Activated CD4-positive, alpha-beta T cell treated with anti-CD3 and anti-CD28 coated beads, Interleukin-2, amount 50 U/mL, for 16 hours (primary cell): ENCODE results near the gene MSL2.
"Not testable (repeated sequence)": the region's sequence is repeated elsewhere in the genome, so short reads cannot be mapped to it uniquely, and the experiment has no call there.

Experiments used
- DNase-seq: peaks from one replicate; pipeline ENCODE4 v3.0.0-alpha.2; 2020

MSL2 gene

GRCh38 chr3:136192831-136193230, 3.3 kb downstream of the MSL2 start:
- no peak for DNase-seq

- DNase-seq = not testable (repeated sequence)
These were observed 3.9 kb downstream of the MSL2 start for GRCh38 chr3:136192195-136192594.

GRCh38 chr3:136189859-136190617, 6.1 kb downstream of the MSL2 start:
- no peak for DNase-seq

- no peak for DNase-seq
These were observed 7.1 kb downstream of the MSL2 start for GRCh38 chr3:136189043-136189442.

DNA sequence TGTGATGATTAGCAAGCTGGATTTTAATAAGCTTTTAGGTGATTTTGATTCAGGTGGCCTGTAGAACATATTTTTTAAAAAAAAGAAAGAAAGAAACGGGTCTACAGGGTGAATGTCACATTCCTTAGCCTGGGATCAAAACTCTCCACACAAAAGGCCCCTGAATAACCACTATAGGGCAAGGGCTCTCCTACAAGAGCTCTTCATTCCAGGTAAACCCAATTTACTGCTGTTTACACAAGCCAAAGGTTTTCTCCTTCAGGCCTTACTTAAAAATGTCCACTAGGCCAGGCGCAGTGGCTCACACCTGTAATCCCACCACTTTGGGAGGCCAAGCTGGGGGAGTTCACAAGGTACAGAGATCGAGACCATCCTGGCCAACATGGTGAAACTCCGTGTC, 8.3 kb downstream of the MSL2 start:
- DNase-seq = no peak

DNA sequence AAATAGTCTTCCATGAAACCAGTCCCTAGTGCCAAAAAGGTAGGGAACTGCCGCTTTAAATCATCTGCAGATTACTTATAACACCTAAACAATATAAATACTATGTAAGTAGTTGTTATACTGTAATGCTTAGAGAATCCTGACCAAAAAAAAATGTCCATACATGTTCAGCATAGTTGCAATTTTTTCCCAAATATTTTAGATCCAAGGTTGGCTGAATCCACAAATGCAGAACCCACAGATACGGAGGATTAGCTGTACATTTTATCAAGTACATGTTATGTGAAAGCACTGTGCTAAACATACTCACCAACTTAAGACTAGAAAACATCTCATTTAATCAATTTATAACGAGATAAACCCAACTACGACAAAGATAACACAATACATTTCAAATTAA, 9.3 kb downstream of the MSL2 start:
- DNase-seq = no peak

DNA sequence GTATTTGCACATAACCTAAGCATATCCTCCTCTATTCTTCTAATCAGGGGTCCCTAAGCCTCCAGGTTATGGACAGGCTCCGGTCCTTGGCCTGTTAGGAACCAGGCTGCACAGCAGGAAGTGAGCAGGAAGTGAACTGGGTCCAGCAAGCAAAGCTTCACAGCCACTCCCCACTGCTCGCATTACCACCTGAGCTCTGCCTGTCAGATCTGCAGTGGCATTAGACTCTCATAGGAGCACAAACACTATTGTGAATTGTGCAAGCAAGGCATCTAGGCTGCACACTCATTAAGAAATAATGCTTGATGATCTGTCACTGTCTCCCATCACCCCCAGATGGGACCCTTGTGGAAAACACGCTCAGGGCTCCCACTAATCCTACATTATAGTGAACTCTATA, 9.8 kb downstream of the MSL2 start:
- peak; percentile 33 for DNase-seq

DNA sequence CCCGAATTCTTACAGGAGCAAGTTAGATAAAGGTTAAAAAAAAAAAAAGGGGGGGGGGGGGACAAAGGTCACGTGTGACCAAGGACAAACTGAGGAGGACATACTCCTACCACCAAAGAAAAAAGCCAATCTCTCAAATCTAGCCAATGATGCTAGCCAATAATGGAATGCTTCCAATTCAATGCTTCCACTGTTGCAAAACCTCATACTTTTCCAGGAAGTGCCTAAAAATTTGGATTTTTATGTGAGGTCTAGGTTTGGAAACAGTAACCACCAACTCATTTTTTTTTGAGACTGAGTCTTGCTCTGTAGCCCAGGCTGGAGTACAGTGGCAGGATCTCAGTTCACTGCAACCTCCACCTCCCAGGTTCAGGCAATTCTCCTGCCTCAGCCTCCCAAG, 11.4 kb downstream of the MSL2 start:
- no peak for DNase-seq

GRCh38 chr3:136181741-136182140, 14.4 kb downstream of the MSL2 start:
- DNase-seq = no peak

DNA sequence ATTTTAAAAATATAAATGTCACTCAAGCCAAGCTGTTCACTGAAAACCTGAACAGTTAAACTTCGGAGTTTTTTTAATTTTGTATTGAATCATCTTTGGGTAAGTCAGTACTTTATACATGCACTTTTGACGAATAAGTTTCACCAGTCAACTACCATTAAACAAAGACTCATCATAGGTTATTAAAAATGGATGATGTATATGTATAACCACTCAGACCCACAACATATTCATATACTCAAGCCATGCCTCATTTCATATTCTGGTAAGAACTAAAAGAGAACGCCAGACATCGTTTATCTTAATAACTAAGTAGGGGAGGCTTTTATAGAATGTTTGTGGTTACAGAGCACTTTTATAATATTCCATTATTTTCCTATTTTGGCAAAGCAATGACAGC, 18.3 kb downstream of the MSL2 start:
- no peak for DNase-seq

GRCh38 chr3:136173939-136174490, 22.1 kb downstream of the MSL2 start:
- no peak for DNase-seq

- peak; percentile 53 for DNase-seq
These were observed 25.0 kb downstream of the MSL2 start for GRCh38 chr3:136171097-136171542.

DNA sequence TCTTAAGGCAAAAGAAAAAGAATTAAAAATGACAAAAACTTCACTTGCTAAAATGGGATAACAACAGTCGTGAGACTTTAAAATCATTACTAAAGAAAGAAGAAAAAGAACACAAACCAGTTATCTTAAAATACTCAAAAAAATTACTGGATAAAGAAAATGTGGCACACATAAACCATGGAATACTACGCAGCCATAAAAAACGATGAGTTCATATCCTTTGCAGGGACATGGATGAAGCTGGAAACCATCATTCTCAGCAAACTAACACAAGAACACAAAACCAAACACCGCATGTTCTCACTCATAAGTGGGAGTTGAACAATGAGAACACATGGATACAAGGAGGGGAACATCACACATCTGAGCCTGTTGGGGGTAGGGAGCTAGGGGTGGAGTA, 27.9 kb downstream of the MSL2 start:
- not testable (repeated sequence) for DNase-seq

GRCh38 chr3:136166507-136166906, 29.6 kb downstream of the MSL2 start:
- DNase-seq = no peak

GRCh38 chr3:136163607-136164006, 32.5 kb downstream of the MSL2 start:
- DNase-seq = not testable (repeated sequence)

DNA sequence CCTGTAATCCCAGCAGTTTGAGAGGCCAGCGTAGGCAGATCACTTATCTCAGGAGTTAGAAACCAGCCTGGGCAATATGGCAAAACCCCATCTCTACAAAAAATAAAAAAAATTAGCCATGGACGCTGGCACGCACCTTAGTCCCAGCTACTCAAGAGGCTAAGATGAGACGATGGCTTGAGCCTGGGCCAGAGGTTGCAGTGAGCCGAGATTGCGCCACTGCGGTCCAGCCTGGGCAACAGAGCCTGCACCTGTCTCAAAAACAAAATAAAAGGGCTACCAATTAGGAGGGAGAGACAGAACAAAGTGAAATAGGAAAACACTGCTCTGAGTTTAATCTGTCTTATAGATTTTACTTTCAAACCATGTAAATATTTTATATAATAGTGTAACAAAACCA, 33.8 kb downstream of the MSL2 start:
- no peak for DNase-seq

DNA sequence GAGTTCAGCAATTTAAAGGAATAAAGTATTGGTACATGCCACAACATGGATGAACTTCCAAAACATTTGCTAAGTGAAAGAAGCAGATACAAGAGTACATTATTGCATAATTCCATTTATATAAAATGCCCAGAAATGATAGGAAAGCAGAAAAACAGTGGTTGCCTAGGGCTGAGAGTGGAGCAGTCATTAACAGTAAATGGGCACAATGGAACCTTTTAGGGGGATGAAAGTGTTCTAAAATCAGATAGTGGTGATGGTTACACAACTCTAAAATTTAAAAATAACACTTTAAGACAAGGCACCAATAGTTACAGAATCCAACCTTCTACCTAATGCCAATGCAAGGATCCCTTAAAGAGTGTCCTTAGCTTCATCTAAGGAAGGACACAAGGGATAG, 34.6 kb downstream of the MSL2 start:
- no peak for DNase-seq

- no peak for DNase-seq
These were observed 43.2 kb downstream of the MSL2 start for GRCh38 chr3:136152963-136153362.

DNA sequence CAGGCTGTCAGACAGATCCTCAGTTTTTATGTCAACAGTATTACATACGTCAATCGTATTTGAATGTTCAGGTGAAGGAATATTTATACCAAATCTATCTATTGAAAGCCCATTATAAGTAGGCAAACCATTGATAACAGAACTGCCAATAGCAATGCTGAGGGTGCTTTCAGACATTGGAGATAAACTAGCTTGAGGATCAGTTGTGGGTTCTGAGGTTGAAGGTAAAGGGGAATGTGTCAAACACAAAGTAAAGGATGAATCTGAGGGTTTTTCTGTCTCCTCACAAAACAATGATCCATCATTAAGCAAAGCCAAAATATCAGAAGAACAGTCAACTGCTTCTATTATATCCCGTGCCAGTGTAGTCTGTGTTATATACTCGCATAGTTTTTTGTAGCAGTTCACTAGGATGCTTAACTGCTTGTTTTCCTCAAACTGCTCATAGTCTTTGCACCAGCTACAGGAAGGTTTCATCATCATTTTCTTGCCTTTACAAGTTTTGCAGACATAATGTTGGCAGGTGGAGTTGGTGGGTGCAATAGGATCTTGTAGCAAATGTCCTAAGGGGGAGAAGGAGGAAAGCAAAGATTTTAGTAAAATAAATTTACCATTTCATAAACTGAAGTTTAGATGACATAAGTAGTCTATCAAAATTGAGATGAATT, 43.8 kb downstream of the MSL2 start:
- DNase-seq = peak; percentile 16

GRCh38 chr3:136151219-136151618, 44.9 kb downstream of the MSL2 start:
- no peak for DNase-seq

DNA sequence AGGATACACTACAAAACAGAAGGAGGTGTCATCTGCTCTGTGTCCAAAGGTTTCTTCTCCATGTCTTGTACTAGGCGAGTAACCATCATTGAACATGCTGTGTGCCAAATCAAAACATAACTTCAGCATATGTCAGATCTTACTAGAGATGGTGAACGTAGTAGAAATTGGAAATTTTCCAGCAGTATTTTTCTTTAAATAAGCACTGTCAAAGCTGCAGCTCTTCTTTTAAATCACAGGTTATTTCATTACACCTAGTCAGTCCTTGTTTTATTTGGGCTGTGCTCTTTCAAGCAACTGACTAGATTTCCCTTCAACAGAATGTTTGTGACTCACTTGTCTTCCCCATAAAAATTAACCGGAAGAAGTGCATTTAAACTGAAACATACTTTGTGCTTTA, 46.5 kb downstream of the MSL2 start:
- DNase-seq = peak; percentile 45

DNA sequence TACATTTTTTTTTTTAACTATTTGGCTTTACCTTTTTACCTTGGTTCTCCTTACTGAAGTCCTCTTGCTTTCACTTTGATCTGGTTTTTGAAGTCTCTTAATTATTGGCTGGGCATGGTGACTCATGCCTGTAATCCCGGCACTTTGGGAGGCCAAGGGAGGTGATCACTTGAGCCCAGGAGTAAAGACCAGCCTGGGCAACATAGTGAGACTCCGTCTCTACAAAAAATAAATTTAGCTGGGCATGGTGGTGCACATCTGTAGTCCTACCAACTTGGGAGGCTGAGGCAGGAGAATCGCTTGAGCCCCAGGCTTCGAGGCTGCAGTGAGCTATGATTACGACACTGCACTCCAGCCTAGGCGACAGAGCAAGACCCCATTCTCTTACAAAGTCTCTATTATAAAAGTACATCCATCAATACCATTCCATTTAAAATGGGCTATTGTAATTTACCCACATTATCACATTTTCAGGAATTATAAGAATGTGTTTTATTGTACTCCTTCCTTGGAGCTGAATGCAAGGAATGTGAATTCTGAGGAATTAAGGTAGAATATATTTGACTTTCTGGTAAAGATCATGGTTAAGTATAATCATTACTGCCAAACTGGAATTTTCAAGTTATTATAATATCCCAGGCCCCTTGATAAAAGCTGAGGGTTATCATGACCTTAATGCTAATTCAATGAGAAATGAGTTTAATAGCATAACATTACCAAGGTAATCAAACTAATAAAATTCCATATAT, 49.0 kb downstream of the MSL2 start:
- no peak for DNase-seq

DNA sequence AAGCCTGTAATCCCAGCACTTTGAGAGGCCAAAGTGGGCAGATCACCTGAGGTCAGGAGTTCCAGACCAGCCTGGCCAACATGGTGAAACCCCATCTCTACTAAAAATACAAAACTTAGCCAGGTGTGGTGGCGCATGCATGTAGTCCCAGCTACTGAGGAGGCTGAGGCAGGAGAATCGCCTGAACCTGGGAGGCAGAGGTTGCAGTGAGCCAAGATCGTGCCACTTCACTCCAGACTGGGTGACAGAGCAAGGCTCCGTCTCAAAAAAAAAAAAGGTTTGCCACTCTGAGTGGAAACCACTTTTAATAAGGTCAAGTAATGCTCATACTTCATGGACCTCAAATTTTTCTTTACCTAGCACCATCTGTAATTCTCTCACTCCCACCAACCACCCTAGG, 51.7 kb downstream of the MSL2 start:
- DNase-seq = not testable (repeated sequence)

DNA sequence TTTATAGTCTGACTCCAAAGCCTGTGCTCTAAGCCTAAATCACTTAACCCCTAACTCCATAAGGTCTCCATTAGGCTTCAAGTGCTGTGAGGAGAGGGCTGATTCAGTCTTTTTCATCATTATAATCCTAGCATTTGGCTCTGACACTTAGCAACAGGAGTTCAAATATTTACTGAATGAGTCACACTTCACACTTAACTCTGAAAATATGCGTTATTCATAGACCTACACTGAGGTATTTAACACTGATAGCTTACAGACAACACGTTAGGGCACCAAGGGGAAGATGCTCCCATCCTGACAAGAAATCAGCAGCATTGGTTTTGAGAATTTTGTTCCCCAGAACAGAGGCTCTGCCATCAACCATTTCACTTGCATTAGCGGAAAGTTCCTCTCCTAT, 53.5 kb downstream of the MSL2 start:
- DNase-seq = peak; percentile 51
